SU-DHL-6 (cell line): ENCODE data around the gene CDK14.

ENCODE experiments used
- H2AFZ ChIP-seq: fragments of 200-600 bp; sonication (generic); 2 replicates; pipeline ENCODE4 v1.6.1; 2014; ENCODE audit warnings: low read depth, mild to moderate bottlenecking, moderate library complexity, mixed read lengths, antibody characterized with exemption, low read length; ENCODE audit not compliant: severe bottlenecking
- H3F3A ChIP-seq: fragments of 200-600 bp; shearing (Covaris generic); 2 replicates; pipeline ENCODE4 v1.6.0; 2016; ENCODE audit warnings: antibody characterized with exemption, mild to moderate bottlenecking; ENCODE audit not compliant: insufficient read depth
- H3K27ac ChIP-seq: fragments of 200-600 bp; sonication (generic); 2 replicates; pipeline ENCODE4 v1.5.1; 2016; ENCODE audit warnings: low read depth, mild to moderate bottlenecking, low read length, moderate library complexity, mixed read lengths
- H3K27me3 ChIP-seq: fragments of 200-600 bp; sonication (generic), shearing (Covaris generic); 2 replicates; pipeline ENCODE4 v1.6.0; 2014; ENCODE audit warnings: mild to moderate bottlenecking, low read length
- H3K36me3 ChIP-seq: fragments of 200-600 bp; sonication (generic); 2 replicates; pipeline ENCODE4 v1.6.1; 2014; ENCODE audit warnings: mild to moderate bottlenecking, low read length, mixed read lengths
- H3K4me2 ChIP-seq: fragments of 300-600, 200-600 bp; shearing (Covaris generic), sonication (generic); 2 replicates; pipeline ENCODE4 v1.6.0; 2014; ENCODE audit warnings: low read length, low read depth, mild to moderate bottlenecking; ENCODE audit not compliant: poor library complexity, severe bottlenecking
- H3K4me3 ChIP-seq: fragments of 200-600 bp; sonication (generic); 2 replicates; pipeline ENCODE4 v1.5.1; 2014; ENCODE audit warnings: antibody characterized with exemption, low read length, mild to moderate bottlenecking, mixed read lengths; ENCODE audit not compliant: insufficient read depth, poor library complexity, severe bottlenecking
- H3K79me2 ChIP-seq: fragments of 200-600 bp; sonication (generic); 2 replicates; pipeline ENCODE4 v1.6.1; 2014; ENCODE audit warnings: mild to moderate bottlenecking, low read length, moderate library complexity; ENCODE audit not compliant: insufficient read depth
- H3K9ac ChIP-seq: fragments of 200-600 bp; sonication (generic); 2 replicates; pipeline ENCODE4 v1.7.0; 2014; ENCODE audit warnings: mild to moderate bottlenecking, low read length
- H3K9me2 ChIP-seq: fragments of 200-600 bp; sonication (generic); replicated peaks from 2 replicates; pipeline ENCODE4 v1.6.1; 2014; ENCODE audit warnings: low read length; ENCODE audit not compliant: insufficient read depth
- H3K9me3 ChIP-seq: fragments of 200-600 bp; sonication (generic); 2 replicates; pipeline ENCODE4 v1.6.1; 2014; ENCODE audit warnings: low read length, mixed read lengths; ENCODE audit not compliant: insufficient read depth
- H4K20me1 ChIP-seq: fragments of 200-600 bp; sonication (generic); 2 replicates; pipeline ENCODE4 v1.6.1; 2014; ENCODE audit warnings: low read depth, mild to moderate bottlenecking, antibody characterized with exemption, low read length, moderate library complexity, mixed read lengths
- CTCF ChIP-seq: fragments of 200-600 bp; sonication (generic); IDR thresholded peaks from one replicate; pipeline ENCODE4 v1.5.1; 2017; ENCODE audit warnings: antibody characterized with exemption, mild to moderate bottlenecking, low read length, moderate library complexity; ENCODE audit not compliant: insufficient read depth, poor library complexity, severe bottlenecking
- EZH2phosphoT487 ChIP-seq: fragments of 200-600 bp; sonication (generic), shearing (Covaris generic); conservative IDR thresholded peaks from 2 replicates; pipeline ENCODE4 v1.6.1; 2018; ENCODE audit warnings: mild to moderate bottlenecking, antibody characterized with exemption, low read length, moderate library complexity, mixed read lengths

The CDK14 gene

GRCh38 chr7:91043924-91044645, 448.0 kb downstream of the CDK14 start:
- Histone ChIP-seq H3K9me2 (no peaks in the 10 kb centered on the region), H3K36me3 (peaks cover 25% of the 10 kb centered on the region), H3K27me3 (no peaks in the 10 kb centered on the region), H3K79me2 (no peaks in the 10 kb centered on the region; the same call in 1 of the 2 replicates), H3K4me2 (no peak overlapping the region), H3K27ac (no peak overlapping the region), H4K20me1 (no peaks in the 10 kb centered on the region), H3F3A (peaks cover 8% of the 10 kb centered on the region; the same call in 1 of the 2 replicates), H3K4me3 (no peak overlapping the region), H2AFZ (no peak overlapping the region), H3K9ac (no peak overlapping the region), H3K9me3 (no peaks in the 10 kb centered on the region)
- TF ChIP-seq EZH2phosphoT487 = no peak
- no peak for TF ChIP-seq CTCF

GRCh38 chr7:91045606-91046005, 449.5 kb downstream of the CDK14 start:
- TF ChIP-seq CTCF (no peak), EZH2phosphoT487 (no peak)
- no peak overlapping the region for H3K4me3 ChIP-seq
- H3K36me3 ChIP-seq = peaks cover 31% of the 10 kb centered on the region
- H4K20me1 ChIP-seq = no peaks in the 10 kb centered on the region
- no peak overlapping the region for H2AFZ ChIP-seq
- no peaks in the 10 kb centered on the region for H3K9me3 ChIP-seq
- no peak overlapping the region for H3K27ac ChIP-seq
- no peak overlapping the region for H3K4me2 ChIP-seq
- no peaks in the 10 kb centered on the region for H3K9me2 ChIP-seq
- no peaks in the 10 kb centered on the region; the same call in 1 of the 2 replicates for H3K79me2 ChIP-seq
- peaks cover 8% of the 10 kb centered on the region; the same call in 1 of the 2 replicates for H3F3A ChIP-seq
- H3K9ac ChIP-seq = no peak overlapping the region
- no peaks in the 10 kb centered on the region for H3K27me3 ChIP-seq

GRCh38 chr7:91046322-91047089, 450.4 kb downstream of the CDK14 start:
- Histone ChIP-seq H3K9me2 (no peaks in the 10 kb centered on the region), H2AFZ (no peak overlapping the region), H3K36me3 (peaks cover 31% of the 10 kb centered on the region), H3K27ac (no peak overlapping the region), H3F3A (peaks cover 8% of the 10 kb centered on the region; the same call in 1 of the 2 replicates), H3K9me3 (no peaks in the 10 kb centered on the region), H3K79me2 (no peaks in the 10 kb centered on the region; the same call in 1 of the 2 replicates), H4K20me1 (no peaks in the 10 kb centered on the region), H3K4me3 (no peak overlapping the region), H3K4me2 (no peak overlapping the region), H3K27me3 (no peaks in the 10 kb centered on the region), H3K9ac (no peak overlapping the region)
- TF ChIP-seq CTCF (peak; percentile 56), EZH2phosphoT487 (no peak)
